HG03135 (cell line): ENCODE data around the gene SPZ1.
"Not testable (repeated sequence)": the region's sequence is repeated elsewhere in the genome, so short reads cannot be mapped to it uniquely, and the experiment has no call there.

ENCODE experiments used
- ATAC-seq: cut with Tn5 transposase; IDR thresholded peaks from one replicate; pipeline ENCODE4 v1.9.1; 2021; ENCODE audit warnings: mild to moderate bottlenecking, moderate library complexity; ENCODE audit not compliant: unreplicated experiment

SPZ1 gene, protein sequence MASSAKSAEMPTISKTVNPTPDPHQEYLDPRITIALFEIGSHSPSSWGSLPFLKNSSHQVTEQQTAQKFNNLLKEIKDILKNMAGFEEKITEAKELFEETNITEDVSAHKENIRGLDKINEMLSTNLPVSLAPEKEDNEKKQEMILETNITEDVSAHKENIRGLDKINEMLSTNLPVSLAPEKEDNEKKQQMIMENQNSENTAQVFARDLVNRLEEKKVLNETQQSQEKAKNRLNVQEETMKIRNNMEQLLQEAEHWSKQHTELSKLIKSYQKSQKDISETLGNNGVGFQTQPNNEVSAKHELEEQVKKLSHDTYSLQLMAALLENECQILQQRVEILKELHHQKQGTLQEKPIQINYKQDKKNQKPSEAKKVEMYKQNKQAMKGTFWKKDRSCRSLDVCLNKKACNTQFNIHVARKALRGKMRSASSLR

DNA sequence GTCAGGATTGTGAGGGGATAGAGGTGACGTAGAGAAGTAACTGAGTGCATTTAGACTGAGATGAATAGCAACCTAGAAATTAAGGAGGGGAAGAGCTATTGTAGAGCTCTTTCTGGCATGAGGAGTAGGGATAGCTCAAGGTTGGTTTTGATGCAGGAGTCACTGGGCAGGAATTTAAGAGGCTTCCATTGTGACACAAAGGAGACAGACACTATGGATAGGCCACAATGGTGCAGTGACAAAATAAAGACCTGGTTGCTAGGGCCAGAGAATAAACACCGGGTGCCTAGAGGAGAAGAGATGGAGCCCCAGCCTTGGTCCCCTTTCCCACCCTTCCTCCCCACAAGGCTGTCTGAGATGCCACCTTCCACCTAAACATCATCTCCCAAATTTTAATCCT lies at the start of gene SPZ1:
Gene SPZ1, plus strand, starts transcription at position 301 of the 400 bp plus-strand sequence. CDS start 214 bp downstream, outside the sequence.
- ATAC-seq = no peak

DNA sequence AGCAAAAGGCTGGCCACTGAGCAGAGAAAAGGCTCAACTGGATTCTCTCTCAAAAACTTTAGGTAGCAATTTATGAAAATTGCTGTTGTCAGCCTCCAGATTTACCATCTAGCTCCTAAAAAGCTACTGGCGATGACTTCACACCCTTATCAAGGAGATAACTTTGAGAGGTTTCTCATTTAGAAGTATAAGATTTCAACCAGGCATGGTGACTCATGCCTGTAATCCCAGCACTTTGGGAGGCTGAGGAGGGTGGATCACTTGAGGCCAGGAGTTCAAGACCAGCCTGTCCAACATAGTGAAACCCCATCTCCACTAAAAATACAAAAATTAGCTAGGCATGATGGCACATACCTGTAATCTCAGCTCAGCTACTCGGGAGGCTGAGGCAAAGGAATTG lies 49.3 kb upstream of the SPZ1 start:
- ATAC-seq = not testable (repeated sequence)

DNA sequence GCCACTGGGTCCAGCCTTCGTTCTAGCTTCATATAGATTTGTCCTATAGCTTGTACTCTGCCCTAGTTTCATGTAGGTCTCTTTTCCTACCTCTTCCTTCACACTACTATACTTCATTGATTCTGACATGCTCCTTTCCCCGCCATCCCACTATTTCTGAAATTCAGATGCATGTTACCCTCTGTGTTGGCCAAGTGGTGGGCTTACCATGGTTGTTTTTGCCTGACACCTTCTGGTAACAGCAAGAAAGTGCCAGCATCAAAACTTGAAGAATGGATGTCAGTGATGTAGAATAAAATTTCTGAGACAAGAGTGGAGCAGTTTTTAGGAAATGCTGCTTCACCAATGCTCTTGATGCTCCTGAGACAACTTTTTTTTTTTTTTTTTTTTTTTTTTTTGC lies 44.5 kb upstream of the SPZ1 start:
- ATAC-seq = no peak

DNA sequence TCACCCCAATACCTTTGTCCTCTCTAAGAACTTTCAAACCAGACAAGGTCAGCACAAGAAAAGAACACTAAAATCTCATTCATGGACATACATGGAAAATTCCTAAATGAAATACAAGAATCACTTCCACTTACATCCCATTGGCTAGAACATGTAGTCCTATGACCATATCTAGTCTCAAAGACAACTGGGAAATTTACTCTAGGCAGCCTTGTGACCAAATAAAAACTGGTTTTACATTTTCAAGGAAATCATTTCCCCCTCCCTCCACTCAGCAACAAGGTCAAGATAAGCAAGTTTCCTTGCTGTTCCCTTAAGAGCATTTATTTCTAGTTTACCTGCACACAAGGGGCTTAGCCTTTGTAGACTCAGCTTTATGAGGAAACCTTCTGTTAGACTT lies 43.6 kb upstream of the SPZ1 start:
- ATAC-seq = no peak

DNA sequence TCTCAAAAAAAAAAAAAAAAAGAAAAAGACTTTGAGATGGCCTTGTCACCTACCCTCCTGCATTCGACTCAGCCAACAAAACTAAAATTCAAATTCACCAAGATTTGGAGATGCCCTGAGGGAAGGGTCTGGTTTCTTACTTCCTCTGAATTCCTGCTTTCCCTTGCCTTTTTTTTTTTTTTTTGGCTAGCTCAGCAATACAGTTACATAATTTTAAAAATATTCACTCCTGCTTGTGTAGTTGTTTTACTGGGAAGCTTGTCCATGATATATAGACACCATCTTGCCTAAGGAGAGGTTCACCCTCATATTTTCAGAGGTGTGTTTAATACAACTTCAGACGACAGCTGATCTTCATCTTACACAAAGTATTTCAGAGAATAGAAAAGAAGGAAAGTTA lies 42.6 kb upstream of the SPZ1 start:
- ATAC-seq = no peak

DNA sequence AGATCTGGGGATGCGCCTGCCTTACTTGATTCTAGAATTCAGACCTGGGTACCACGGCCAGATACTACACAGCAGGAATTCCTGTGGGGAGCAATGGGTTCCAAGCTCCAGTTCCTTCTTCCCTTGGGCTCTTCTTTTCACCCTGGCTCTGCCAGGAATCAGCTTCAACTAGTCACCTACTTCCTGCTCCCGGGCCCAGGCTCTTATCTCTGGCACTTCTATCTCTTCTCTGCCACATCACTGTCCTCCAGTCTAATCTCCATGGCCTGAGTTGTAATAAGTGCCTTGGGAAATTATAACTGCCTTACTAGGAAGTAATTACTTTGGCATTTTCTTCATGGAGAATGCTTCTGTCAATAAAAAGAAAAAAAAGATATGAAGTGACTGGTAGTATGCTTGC lies 37.7 kb upstream of the SPZ1 start:
- ATAC-seq = no peak

DNA sequence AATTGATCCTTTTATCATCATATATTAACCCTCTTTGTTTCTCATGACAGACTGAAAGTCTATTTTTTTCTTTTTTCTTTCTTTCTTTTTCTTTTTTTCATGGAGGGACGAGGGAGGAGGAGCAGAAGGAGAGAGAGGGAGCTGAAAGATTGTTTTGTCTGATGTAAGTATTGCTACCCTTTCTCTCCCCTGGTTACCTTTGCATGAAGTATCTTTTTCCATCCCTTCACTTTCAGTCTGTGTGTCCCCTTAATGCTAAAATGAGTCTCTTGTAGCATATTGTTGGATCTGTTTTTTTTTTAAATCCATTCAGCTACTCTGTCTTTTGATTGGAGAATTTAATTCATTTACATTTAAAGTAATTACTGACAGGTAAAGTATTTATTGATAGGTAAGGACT lies 36.4 kb upstream of the SPZ1 start:
- ATAC-seq = no peak

DNA sequence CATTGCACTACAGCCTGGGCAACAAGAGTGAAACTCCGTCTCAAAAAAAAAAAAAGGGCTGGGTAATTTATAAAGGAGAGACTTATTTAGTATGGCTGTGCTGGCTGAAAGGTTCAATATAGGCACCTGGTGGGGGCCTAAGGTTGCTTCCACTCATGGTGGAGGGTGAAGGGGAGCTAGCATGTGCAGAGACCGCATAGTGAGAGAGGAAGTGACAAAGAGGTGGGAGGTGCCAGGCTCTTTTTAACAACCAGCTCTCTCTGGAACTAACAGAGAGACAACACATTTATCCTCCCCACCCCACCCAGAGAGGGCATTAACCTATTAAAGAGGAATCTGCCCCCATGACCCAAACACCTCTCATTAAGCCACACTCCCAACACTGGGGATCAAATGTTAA lies 35.1 kb upstream of the SPZ1 start:
- ATAC-seq = no peak

DNA sequence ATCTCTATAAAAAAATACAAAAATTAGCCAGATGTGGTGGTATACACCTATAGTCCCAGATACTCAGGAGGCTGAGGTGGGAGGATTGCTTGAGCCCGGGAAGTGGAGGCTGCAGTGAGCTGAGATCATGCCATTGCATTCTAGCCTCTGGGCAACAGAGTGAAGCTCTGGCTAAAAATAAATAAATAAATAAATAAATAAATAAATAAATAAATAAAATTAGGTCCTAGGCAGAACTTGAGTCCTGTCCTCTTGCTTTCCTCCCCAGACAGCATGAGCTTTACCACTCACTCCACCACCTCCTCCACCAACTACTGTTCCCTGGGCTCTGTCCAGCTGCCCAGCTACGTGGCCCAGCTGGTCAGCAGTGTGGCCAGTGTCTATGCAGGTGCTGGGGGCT lies 31.6 kb upstream of the SPZ1 start:
- ATAC-seq = no peak

DNA sequence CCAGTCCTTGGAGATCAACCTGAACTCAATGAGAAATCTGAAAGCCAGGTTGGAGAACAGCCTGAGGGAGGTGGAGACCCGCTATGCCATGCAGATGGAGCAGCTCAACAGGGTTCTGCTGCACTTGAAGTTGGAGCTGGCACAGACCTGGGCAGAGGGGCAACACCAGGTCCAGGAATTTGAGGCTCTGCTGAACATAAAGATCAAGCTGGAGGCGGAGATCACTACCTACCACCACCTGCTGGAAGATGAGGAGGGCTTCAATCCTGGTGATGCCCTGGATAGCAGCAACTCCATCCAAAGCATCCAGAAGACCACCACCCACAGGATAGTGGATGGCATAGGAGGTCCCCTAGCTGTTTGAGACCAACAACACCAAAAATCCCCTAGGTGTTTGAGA lies 30.5 kb upstream of the SPZ1 start:
- ATAC-seq = no peak

DNA sequence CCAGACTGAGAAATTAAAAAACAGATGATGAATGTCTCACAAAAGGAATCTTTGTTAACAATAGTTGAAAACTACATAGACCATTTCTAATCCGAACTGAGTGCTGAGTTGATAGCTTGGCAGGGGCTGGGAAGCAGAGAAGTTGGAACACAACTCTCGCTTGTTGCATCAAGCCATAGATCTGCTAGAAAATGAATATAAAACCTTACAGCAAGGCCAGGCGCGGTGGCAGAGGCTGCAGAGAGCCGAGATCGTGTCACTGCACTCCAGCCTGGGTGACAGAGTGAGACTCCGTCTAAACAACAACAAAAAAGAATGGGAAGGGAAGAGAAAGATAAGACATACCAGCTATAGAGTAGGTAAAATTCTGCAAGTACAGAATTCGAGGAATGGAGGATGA lies 28.0 kb upstream of the SPZ1 start:
- ATAC-seq = no peak

DNA sequence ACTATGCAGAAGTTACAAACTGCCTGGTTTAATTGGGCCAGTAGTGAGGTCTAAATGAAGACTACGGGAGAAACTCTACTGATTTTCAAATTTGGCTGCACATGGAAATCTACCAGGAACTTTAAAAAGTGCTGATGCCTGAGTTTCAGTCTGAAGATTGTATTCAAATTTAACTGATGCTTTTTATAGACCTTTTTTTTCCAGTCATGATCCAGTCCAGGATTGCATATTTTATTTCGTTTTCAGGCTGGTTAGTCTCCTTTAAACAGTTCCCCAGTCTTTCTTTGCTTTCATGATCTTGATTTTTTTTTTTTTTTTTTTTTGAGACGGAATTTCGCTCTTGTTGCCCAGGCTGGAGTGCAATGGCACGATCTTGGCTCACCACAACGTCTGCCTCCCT lies 23.7 kb upstream of the SPZ1 start:
- no peak for ATAC-seq

DNA sequence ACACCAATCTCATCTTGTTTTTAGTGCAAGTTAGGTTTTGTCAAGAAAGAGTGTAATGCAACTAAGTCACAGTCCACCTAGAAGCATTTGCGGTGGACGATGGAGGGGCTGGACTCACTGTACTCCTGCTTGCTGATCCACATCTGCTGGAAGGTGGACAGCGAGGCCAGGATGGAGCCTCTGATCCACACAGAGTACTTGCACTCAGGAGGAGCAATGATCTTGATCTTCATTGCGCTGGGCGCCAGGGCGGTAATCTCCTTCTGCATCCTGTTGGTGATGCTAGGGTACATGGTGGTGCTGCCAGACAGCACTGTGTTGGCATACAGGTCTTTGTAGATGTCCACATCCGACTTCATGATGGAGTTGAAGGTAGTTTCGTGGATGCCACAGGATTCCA lies 20.2 kb upstream of the SPZ1 start:
- ATAC-seq = no peak

DNA sequence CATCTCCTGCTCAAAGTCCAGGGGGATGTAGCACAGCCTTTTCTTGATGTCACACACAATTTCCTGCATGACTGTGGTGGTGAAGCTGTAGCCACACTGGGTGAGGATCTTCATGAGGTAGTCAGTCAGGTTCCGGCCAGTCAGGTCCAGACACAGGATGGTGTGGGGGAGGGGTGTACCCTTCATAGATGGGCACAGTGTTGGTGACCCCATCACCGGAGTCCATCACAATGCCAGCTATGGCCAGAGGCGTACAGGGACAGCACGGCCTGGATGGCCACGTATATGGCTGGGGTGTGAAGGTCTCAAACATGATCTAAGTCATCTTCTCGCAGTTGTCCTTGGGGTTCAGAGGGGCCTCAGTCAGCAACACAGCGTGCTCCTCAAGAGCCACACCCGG lies 19.7 kb upstream of the SPZ1 start:
- ATAC-seq = no peak

DNA sequence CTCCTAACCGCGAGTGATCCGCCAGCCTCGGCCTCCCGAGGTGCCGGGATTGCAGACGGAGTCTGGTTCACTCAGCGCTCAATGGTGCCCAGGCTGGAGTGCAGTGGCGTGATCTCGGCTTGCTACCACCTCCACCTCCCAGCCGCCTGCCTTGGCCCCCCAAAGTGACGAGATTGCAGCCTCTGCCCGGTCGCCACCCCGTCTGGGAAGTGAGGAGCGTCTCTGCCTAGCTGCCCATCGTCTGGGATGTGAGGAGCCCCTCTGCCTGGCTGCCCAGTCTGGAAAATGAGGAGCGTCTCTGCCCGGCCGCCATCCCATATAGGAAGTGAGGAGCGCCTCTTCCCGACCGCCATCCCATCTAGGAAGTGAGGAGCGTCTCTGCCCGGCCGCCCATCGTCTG lies 19.0 kb upstream of the SPZ1 start:
- not testable (repeated sequence) for ATAC-seq

DNA sequence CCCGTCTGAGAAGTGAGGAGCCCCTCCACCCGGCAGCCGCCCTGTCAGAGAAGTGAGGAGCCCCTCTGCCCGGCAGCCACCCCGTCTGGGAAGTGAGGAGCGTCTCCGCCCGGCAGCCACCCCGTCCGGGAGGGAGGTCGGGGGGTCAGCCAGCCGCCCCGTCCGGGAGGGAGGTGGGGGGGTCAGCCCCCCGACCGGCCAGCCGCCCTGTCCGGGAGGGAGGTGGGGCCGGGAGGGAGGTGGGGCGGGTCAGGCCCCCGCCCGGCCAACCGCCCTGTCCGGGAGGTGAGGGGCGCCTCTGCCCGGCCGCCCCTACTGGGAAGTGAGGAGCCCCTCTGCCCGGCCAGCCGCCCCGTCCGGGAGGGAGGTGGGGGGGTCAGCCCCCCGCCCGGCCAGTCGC lies 18.5 kb upstream of the SPZ1 start:
- ATAC-seq = not testable (repeated sequence)

DNA sequence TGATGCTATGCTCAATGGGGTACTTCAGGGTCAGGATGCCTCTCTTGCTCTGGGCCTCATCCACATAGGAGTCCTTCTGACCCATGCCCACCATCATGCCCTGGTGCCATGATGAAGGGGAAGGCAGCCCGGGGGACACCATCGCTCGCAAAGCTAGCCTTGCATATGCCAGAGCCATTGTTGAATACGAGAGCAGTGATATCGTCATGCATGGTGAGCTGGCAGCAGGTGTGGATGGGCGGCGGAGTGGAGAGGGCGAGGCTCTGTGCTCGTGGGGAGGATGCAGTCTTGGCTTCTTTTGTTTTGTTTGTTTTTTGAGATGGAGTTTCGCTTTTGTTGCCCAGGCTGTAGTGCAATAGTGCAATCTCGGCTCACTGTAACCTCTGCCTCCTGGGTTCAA lies 17.2 kb upstream of the SPZ1 start:
- no peak for ATAC-seq

DNA sequence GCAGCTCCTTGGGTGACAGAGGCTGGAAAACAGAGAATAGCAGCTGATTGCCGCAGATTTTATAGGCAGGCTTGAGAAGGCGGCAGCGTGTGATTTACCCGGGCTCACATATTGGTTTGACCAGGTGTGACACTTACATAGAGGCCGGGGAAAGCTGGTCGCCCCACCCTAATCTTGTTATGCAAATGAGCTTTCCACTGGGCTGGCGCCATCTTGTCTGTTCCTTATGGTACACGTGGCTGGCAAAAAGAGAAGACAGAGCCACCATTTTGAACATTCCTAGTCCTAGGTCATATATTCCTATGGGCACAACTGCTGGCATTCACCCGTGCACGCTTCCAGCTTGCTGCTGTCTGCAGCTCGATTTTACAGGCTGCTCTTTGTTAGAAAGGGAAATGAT lies 11.3 kb upstream of the SPZ1 start:
- ATAC-seq = no peak

DNA sequence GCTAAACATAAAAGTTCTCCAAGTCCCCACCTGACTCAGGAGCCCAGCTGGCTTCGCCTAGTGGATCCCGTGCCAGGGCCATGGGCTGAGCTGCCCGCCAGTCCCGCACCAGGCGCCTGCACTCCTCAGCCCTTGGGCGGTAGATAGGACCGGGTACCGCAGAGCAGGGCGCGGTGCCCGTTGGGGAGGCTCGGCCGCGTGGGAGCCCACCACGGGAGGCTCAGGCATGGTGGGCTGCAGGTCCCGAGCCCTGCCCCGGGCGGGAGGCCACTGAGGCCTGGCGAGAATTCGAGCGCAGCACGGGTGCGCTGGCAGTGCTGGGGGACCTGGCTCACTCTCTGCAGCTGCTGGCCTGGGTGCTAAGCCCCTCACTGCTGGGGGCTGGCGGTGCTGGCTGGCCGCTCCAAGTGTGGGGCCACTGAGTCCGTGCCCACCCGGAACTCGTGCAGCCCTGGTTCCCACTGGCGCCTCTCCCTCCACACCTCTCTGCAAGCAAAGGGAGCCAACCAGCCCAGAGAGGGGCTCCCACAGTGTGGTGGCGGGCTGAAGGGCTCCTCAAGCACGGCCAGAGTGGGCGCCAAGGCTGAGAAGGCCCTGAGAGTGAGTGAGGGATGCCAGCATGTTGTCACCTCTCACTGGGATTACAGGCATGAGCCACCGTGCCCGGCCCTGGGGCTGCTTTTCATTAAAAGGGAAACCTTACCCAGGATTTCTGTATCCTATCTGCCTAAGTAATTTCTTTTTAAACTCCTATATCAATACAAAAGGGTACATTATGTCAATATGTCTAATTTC lies 9.7 kb upstream of the SPZ1 start:
- no peak for ATAC-seq

DNA sequence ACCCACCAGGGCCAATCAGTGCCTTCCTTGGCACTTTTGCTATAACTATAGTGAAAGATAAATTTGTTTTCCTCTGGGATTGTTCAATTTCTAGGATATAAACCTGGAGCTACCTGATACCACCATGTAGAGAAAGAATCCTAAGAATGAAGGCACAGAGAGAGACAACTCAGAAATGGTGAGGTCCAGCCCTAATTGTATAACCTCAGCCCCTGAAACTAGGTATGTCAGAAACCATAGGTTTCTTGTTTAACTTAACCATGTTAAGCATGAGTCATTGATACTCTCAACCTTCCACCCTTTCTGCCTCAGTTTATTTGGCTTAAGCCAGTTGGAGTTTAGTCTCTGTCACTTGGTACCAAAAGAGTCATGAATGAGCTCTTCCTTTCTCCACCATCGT lies 4.6 kb upstream of the SPZ1 start:
- ATAC-seq = no peak

DNA sequence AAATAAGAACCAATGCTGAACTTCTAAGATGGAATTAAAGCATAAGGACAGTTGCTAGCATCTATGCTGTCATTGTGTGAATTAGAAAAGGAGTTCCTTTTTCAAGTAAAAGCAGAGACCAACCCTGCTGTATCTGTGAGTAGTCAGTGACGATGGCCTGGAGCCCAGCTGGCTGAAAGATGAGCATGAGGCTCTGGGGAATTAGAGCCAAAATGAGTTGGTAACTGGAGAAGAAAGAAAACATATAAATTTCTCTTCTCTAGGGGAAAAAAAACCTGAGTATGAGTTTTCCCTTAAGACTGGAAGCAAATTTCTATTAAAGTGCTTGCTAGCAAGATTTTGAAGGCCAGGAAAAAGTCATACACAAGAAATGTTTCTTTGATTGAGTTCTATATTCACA lies 1.6 kb upstream of the SPZ1 start:
- ATAC-seq = no peak

DNA sequence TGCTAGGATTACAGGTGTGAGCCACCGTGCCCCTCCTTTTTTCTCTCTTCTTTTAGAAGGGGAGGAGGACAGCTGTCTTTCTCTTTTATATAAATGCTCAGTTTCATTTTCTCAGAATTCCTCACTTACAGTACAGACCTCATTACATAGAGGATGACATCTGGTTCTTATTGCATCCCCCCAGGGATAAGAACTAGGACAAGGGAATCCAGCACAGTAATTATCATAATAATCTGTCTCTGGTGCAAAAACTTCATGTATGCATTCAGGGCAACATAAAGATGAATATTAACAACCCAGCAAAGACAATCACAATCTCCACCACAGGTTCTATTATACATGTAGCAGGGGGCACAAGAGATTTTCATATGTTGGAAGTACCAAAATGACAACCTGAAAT lies 5.1 kb downstream of the SPZ1 start:
- no peak for ATAC-seq
